A549 (cell line): ENCODE data around the gene MARK2. TPM values are rescaled to one million over a fixed set of nuclear protein-coding genes. Genes with fewer than 3 reads are reported as not detected.
"Not testable (repeated sequence)": the region's sequence is repeated elsewhere in the genome, so short reads cannot be mapped to it uniquely, and the experiment has no call there.

Experiments used
- ATAC-seq, 2 experiments: fragments of 200-7000 bp in 1 of 2; fragments of >200 bp in 1 of 2; cut with Nextera tagmentation in 1 of 2; cut with Tn5 transposase in 1 of 2; 3 replicates each; pipeline versions ENCODE4 v1.8.0 to v1.9.1; 2018 to 2020; ENCODE audit warnings: mild to moderate bottlenecking in 1 of 2, moderate library complexity in 1 of 2
- CTCF ChIA-PET: fragments of 300-600 bp; sonication (Branson Sonifier 250); formaldehyde crosslinking; extraction: SDS; loops from one replicate; lab custom pipeline; 2021; ENCODE audit warnings: antibody characterized with exemption, inconsistent platforms; lab: Yijun Ruan, JAX
- POLR2A ChIA-PET: fragments of 350-600 bp; formaldehyde crosslinking; extraction: SDS; loops from one replicate; lab custom pipeline; 2021; ENCODE audit warnings: antibody characterized with exemption, inconsistent platforms; lab: Yijun Ruan, JAX
- DNase-seq, 2 experiments: peaks; one replicate each; pipeline versions ENCODE4 v3.0.0 to v3.0.0-alpha.2; 2011 to 2016; ENCODE audit warnings: low read depth in 1 of 2, low spot score in 1 of 2
- FAIRE-seq: peaks from 2 replicates; lab custom pipeline; 2011; peaks lifted over from hg19 to GRCh38; lab: Jason Lieb, UNC
- H3K27ac ChIP-seq, 2 experiments: fragments of >200 bp; sonication (Bioruptor Twin); formaldehyde crosslinking; 3 replicates each; pipeline ENCODE4 v1.5.1; 2016 to 2017
- H3K4me1 ChIP-seq: fragments of >200 bp; sonication (Bioruptor Twin); formaldehyde crosslinking; 3 replicates; pipeline ENCODE4 v1.6.1; 2016
- H3K4me2 ChIP-seq: fragments of >200 bp; sonication (Bioruptor Twin); formaldehyde crosslinking; 3 replicates; pipeline ENCODE4 v1.6.1; 2016
- H3K4me3 ChIP-seq: fragments of >200 bp; sonication (Bioruptor Twin); formaldehyde crosslinking; 3 replicates; pipeline ENCODE4 v1.5.1; 2016
- H3K9me3 ChIP-seq: fragments of >200 bp; sonication (Bioruptor Twin); formaldehyde crosslinking; 3 replicates; pipeline ENCODE4 v1.6.1; 2016
- BCL3 ChIP-seq: fragments of >200 bp; sonication (Bioruptor Twin); formaldehyde crosslinking; IDR thresholded peaks from 3 replicates; pipeline ENCODE4 v1.6.1; 2016
- CEBPB ChIP-seq, 2 experiments: fragments of >200 bp in 1 of 2; sonication (Bioruptor Twin) in 1 of 2; formaldehyde crosslinking in 1 of 2; IDR thresholded peaks; 2 replicates each; pipeline ENCODE4 v1.6.1; 2012 to 2016
- EHF ChIP-seq: fragments of 250-450 bp; sonication (Bioruptor Pico); IDR thresholded peaks from 2 replicates; pipeline ENCODE4 v1.5.0; 2020; ENCODE audit warnings: mild to moderate bottlenecking
- EP300 ChIP-seq, 2 experiments: fragments of >200 bp; sonication (Bioruptor Twin); formaldehyde crosslinking; IDR thresholded peaks; 2 replicates in 1 of 2; 3 replicates in 1 of 2; pipeline ENCODE4 v1.6.1; 2016 to 2017
- FOSL2 ChIP-seq, 2 experiments: fragments of 450-650 bp in 1 of 2; fragments of >200 bp in 1 of 2; sonication (Bioruptor Twin) in 1 of 2; formaldehyde crosslinking; IDR thresholded peaks; 2 replicates each; pipeline versions ENCODE4 v1.5.0 to v1.6.1; 2016 to 2020; ENCODE audit warnings: mild to moderate bottlenecking in 1 of 2, moderate library complexity in 1 of 2
- GATA3 ChIP-seq: IDR thresholded peaks from 2 replicates; pipeline ENCODE4 v1.6.1; 2012; ENCODE audit warnings: borderline replicate concordance
- HEYL ChIP-seq: fragments of 250-450 bp; sonication (Bioruptor Pico); IDR thresholded peaks from 2 replicates; pipeline ENCODE4 v1.8.0; 2021; ENCODE audit warnings: mild to moderate bottlenecking, moderate library complexity
- HOXA7 ChIP-seq: fragments of 250-450 bp; sonication (Bioruptor Pico); IDR thresholded peaks from 2 replicates; pipeline ENCODE4 v1.5.0; 2020; ENCODE audit warnings: mild to moderate bottlenecking, moderate library complexity
- JUN ChIP-seq, 2 experiments: fragments of >200 bp; sonication (Bioruptor Twin); formaldehyde crosslinking; IDR thresholded peaks; 2 replicates in 1 of 2; 3 replicates in 1 of 2; pipeline ENCODE4 v1.6.1; 2016 to 2017
- NFE2L2 ChIP-seq: fragments of 150-350 bp; conservative IDR thresholded peaks from 2 replicates; pipeline ENCODE4 v1.6.1; 2014; ENCODE audit warnings: low read length
- NPAS2 ChIP-seq: fragments of 250-450 bp; sonication (Bioruptor Pico); IDR thresholded peaks from 2 replicates; pipeline ENCODE4 v1.8.0; 2022; ENCODE audit warnings: mild to moderate bottlenecking, moderate library complexity, borderline replicate concordance
- RCOR1 ChIP-seq: fragments of 150-350 bp; IDR thresholded peaks from 2 replicates; pipeline ENCODE4 v1.6.1; 2014; ENCODE audit warnings: antibody characterized with exemption, low read length, low read depth
- RFX5 ChIP-seq: fragments of 450-650 bp; IDR thresholded peaks from 2 replicates; pipeline ENCODE4 v1.7.1; 2014; ENCODE audit warnings: antibody characterized with exemption, mild to moderate bottlenecking, moderate library complexity
- SREBF2 ChIP-seq: fragments of 450-650 bp; IDR thresholded peaks from 2 replicates; pipeline ENCODE4 v1.6.1; 2014; ENCODE audit warnings: mild to moderate bottlenecking, moderate library complexity
- USF2 ChIP-seq: fragments of 450-650 bp; IDR thresholded peaks from 2 replicates; pipeline ENCODE4 v1.6.1; 2014; ENCODE audit warnings: antibody characterized with exemption
- ZFP36 ChIP-seq: fragments of 450-650 bp; IDR thresholded peaks from 2 replicates; pipeline ENCODE4 v1.6.1; 2014; ENCODE audit warnings: borderline replicate concordance; ENCODE audit not compliant: partially characterized antibody
- ZNF302 ChIP-seq: fragments of 250-450 bp; sonication (Bioruptor Pico); IDR thresholded peaks from 2 replicates; pipeline ENCODE4 v1.9.0; 2021; ENCODE audit warnings: inconsistent platforms, mild to moderate bottlenecking, moderate library complexity
- WGBS: methylation state at CpG from one replicate; pipeline ENCODE4 v1.1.6; 2017; ENCODE audit errors: missing lambda C conversion rate; 5-methylcytosine and 5-hydroxymethylcytosine counted together
- polyA plus RNA-seq, 4 experiments: library from polyadenylated mRNA; depleted of rRNA in 3 of 4; stranded (reverse); fragments of >200 nt; fragmentation: RNase III in 1 of 4; extraction: RNeasy Plus Mini Kit Qiagen cat#74134 plus additional on column Dnase treatment in 1 of 4; gene quantifications; 2 replicates in 3 of 4; 3 replicates in 1 of 4; pipeline ENCODE4 v1.2.3, GENCODE V29; 2011 to 2017

MARK2 gene
- polyA plus RNA-seq, 2 of the 4 experiments (the other 2 are of a cell fraction), result 20.2 to 28.4 TPM

- 75% methylated on average over 11 of the region's 11 CpGs for WGBS
- DNase-seq (peak in 1 of 2 experiments; percentile 88), ATAC-seq (peak; percentile 79 to 80)
- H3K9me3 ChIP-seq, result no peaks in the 10 kb centered on the region
- TF ChIP-seq SREBF2, result peak; percentile 10; the same call in 1 of the 2 replicates
- peak; percentile 21; the same call in 1 of the 2 replicates for TF ChIP-seq GATA3
- no peak for TF ChIP-seq EHF (CRISPR knock-in tag)
- TF ChIP-seq RFX5, result no peak
- no peak for TF ChIP-seq NFE2L2
- TF ChIP-seq BCL3, result no peak
- TF ChIP-seq HEYL (CRISPR knock-in tag), result no peak
- TF ChIP-seq JUN (IDR thresholded peaks at IDR 0.05), result 0 out of 5 replicates have a peak, but pooled peaks of 1 of the 2 experiments have one; percentile 35
- TF ChIP-seq EP300 (IDR thresholded peaks at IDR 0.05), result peak in 1 of 2 experiments; percentile 36; a peak in 1 of 5 replicates
- TF ChIP-seq CEBPB (IDR thresholded peaks at IDR 0.05), result peak; percentile 36 to 79; a peak in 3 of 4 replicates
- TF ChIP-seq ZFP36, result no peak
- no peak for TF ChIP-seq FOSL2 (IDR thresholded peaks at IDR 0.05)
- TF ChIP-seq FOSL2 (CRISPR knock-in tag; IDR thresholded peaks at IDR 0.05), result peak; percentile 41
- TF ChIP-seq NPAS2 (CRISPR knock-in tag), result no peak
- TF ChIP-seq HOXA7 (CRISPR knock-in tag), result no peak
- TF ChIP-seq, all 56 proteins: peak for 6
- no peak for FAIRE-seq
- CTCF ChIA-PET, result interaction anchor here (0.6 to 1.5 kb wide), 6 partner anchors 17 to 290 kb away, joined by 3 to 5 read pairs (median 4); no protein-coding TSS in a partner anchor
- POLR2A ChIA-PET, result interaction anchor here (0.6 to 0.7 kb wide), 2 partner anchors 101 to 103 kb away, joined by 3 to 4 read pairs; no protein-coding TSS in a partner anchor
- Histone ChIP-seq H3K4me1 (peaks cover 47% of the 10 kb centered on the region), H3K27ac (peak overlapping the region; percentile 61 to 72; a peak in 5 of 6 replicates), H3K4me3 (no peak overlapping the region), H3K4me2 (peak overlapping the region; percentile 19)
These were observed 20.0 kb downstream of the MARK2 start for GRCh38 chr11:63858628-63859550.

- peak; percentile 61 to 71; a peak in 5 of 6 replicates for ATAC-seq
- H3K9me3 ChIP-seq, result no peaks in the 10 kb centered on the region
- no peak for FAIRE-seq
- H3K4me3 ChIP-seq, result no peak overlapping the region
- TF ChIP-seq USF2, result no peak
- TF ChIP-seq NPAS2 (CRISPR knock-in tag), result no peak
- TF ChIP-seq ZNF302 (CRISPR knock-in tag), result no peak
- TF ChIP-seq SREBF2, result no peak
- no peak for TF ChIP-seq RCOR1
- no peak for TF ChIP-seq EHF (CRISPR knock-in tag)
- no peak for TF ChIP-seq NFE2L2
- DNase-seq, result peak in 1 of 2 experiments; percentile 71
- H3K4me2 ChIP-seq, result peak overlapping the region; percentile 53
- POLR2A ChIA-PET, result interaction anchor here (1.2 kb wide), 1 partner anchor 24 kb away, joined by 4 read pairs; the partner anchor contains the start of gene MARK2
- 14% methylated on average over 4 of the region's 4 CpGs for WGBS
- peaks cover 48% of the 10 kb centered on the region for H3K4me1 ChIP-seq
- CTCF ChIA-PET, result interaction anchor here (1.1 to 2.1 kb wide), 5 partner anchors 10 to 95 kb away, joined by 4 to 9 read pairs (median 5); partner anchors contain the start of genes MARK2 and ZFTA
- H3K27ac ChIP-seq, result peak overlapping the region; percentile 68 to 75
These were observed 24.0 kb downstream of the MARK2 start for GRCh38 chr11:63862923-63863322.

GRCh38 chr11:63863620-63864019 lies 24.7 kb downstream of the MARK2 start:
- 94% methylated on average over 6 of the region's 6 CpGs for WGBS
- POLR2A ChIA-PET, H3K4me3 ChIP-seq, ATAC-seq, DNase-seq, H3K9me3 ChIP-seq, FAIRE-seq: not testable (repeated sequence)
- H3K4me2 ChIP-seq, result peak overlapping the region; percentile 53
- peak overlapping the region; percentile 68 to 75; a peak in 4 of 6 replicates for H3K27ac ChIP-seq
- H3K4me1 ChIP-seq, result peaks cover 43% of the 10 kb centered on the region
- CTCF ChIA-PET, result interaction anchor here (0.6 to 2.1 kb wide), 5 partner anchors 17 to 95 kb away, joined by 3 to 9 read pairs (median 5); partner anchors contain the start of genes MARK2 and ZFTA
